GM12878 (cell line): ENCODE measurements around the gene RAPGEF1. TPM values are rescaled to one million over a fixed set of nuclear protein-coding genes. Genes with fewer than 3 reads are reported as not detected.

Source experiments
- ATAC-seq: fragments of 200-7000 bp; cut with Tn5 transposase; 3 replicates; pipeline ENCODE4 v1.9.1; 2020; ENCODE audit warnings: mild to moderate bottlenecking, moderate library complexity
- BruUV-seq: library from RNA; stranded (reverse); fragments of 400-500 nt; replicated peaks from 2 replicates; lab custom pipeline; 2021; lab: Mats Ljungman, UMichigan
- CTCF ChIA-PET: fragments of 300-600 bp; sonication (Branson Sonifier 250); formaldehyde crosslinking; extraction: SDS; loops from one replicate; lab custom pipeline; 2021; ENCODE audit warnings: inconsistent platforms; lab: Yijun Ruan, JAX
- POLR2A ChIA-PET: fragments of 350-600 bp; formaldehyde crosslinking; extraction: SDS; loops from one replicate; lab custom pipeline; 2021; ENCODE audit warnings: inconsistent platforms; lab: Charles Lee
- RAD21 ChIA-PET: fragments of 300-600 bp; sonication (Branson Sonifier 250); formaldehyde crosslinking; loops from one replicate; lab custom pipeline; 2023; ENCODE audit warnings: antibody characterized with exemption; ENCODE audit not compliant: unreplicated experiment; lab: Charles Lee
- SMC1A ChIA-PET: fragments of 300-600 bp; sonication (Branson Sonifier 250); formaldehyde crosslinking; loops from one replicate; lab custom pipeline; 2023; ENCODE audit not compliant: unreplicated experiment, uncharacterized antibody; lab: Charles Lee
- DNase-seq: peaks from one replicate; pipeline ENCODE4 v3.0.0-alpha.2; 2011; ENCODE audit warnings: low read depth, low spot score
- FAIRE-seq: peaks from 3 replicates; lab custom pipeline; 2011; peaks lifted over from hg19 to GRCh38; lab: Jason Lieb, UNC
- H2AFZ ChIP-seq: 2 replicates; pipeline ENCODE4 v1.6.0; 2011; ENCODE audit warnings: low read depth, low read length, control low read depth; ENCODE audit not compliant: control insufficient read depth
- H3K27ac ChIP-seq: 2 replicates; pipeline ENCODE4 v1.5.1; 2011; ENCODE audit warnings: control low read depth; ENCODE audit not compliant: control insufficient read depth, insufficient read depth
- H3K27me3 ChIP-seq, 2 experiments: replicated peaks in 1 of 2; 2 replicates each; pipeline versions ENCODE4 v1.6.0 to v1.6.1; 2011; ENCODE audit warnings: low read length in 1 of 2; ENCODE audit not compliant: control insufficient read depth in 2 of 2, insufficient read depth in 2 of 2
- H3K36me3 ChIP-seq, 2 experiments: 2 replicates each; pipeline ENCODE4 v1.5.1; 2011; ENCODE audit warnings: low read length in 1 of 2; ENCODE audit not compliant: control insufficient read depth in 2 of 2, insufficient read depth in 2 of 2
- H3K4me1 ChIP-seq: 2 replicates; pipeline ENCODE4 v1.6.1; 2011; ENCODE audit warnings: mild to moderate bottlenecking, low read length, moderate library complexity, mixed read lengths; ENCODE audit not compliant: control insufficient read depth, insufficient read depth
- H3K4me2 ChIP-seq: 2 replicates; pipeline ENCODE4 v1.6.0; 2011; ENCODE audit warnings: control low read depth; ENCODE audit not compliant: control insufficient read depth, insufficient read depth
- H3K4me3 ChIP-seq: fragments of 200-600 bp; sonication (generic); 2 replicates; pipeline ENCODE4 v1.5.1; 2016
- H3K79me2 ChIP-seq: 2 replicates; pipeline ENCODE4 v1.6.0; 2011; ENCODE audit warnings: low read length; ENCODE audit not compliant: control insufficient read depth, insufficient read depth
- H3K9ac ChIP-seq: 2 replicates; pipeline ENCODE4 v1.8.0; 2011; ENCODE audit warnings: low read length, control low read depth, mixed read lengths; ENCODE audit not compliant: control insufficient read depth, insufficient read depth
- H3K9me3 ChIP-seq: replicated peaks from 3 replicates; pipeline ENCODE4 v1.5.1; 2011; ENCODE audit warnings: mild to moderate bottlenecking, low read length; ENCODE audit not compliant: control insufficient read depth, insufficient read depth
- H4K20me1 ChIP-seq: 2 replicates; pipeline ENCODE4 v1.6.0; 2011; ENCODE audit not compliant: control insufficient read depth, insufficient read depth
- ASH2L ChIP-seq: fragments of 300-600, 200-600 bp; sonication (generic); IDR thresholded peaks from 2 replicates; pipeline ENCODE4 v1.6.1; 2017; ENCODE audit warnings: low read depth, mild to moderate bottlenecking, borderline replicate concordance
- CBFB ChIP-seq: IDR thresholded peaks from 2 replicates; pipeline ENCODE4 v1.6.1; 2016; ENCODE audit warnings: antibody characterized with exemption, low read depth
- CUX1 ChIP-seq: IDR thresholded peaks from 2 replicates; pipeline ENCODE4 v1.6.1; 2012; ENCODE audit warnings: improper control_type of control experiment, low read depth, low read length; ENCODE audit not compliant: insufficient replicate concordance
- DPF2 ChIP-seq: fragments of 450-650 bp; IDR thresholded peaks from 2 replicates; pipeline ENCODE4 v1.6.1; 2017; ENCODE audit warnings: mild to moderate bottlenecking
- ESRRA ChIP-seq: IDR thresholded peaks from 2 replicates; pipeline ENCODE4 v1.6.1; 2012; ENCODE audit warnings: mild to moderate bottlenecking, low read length, improper control_type of control experiment
- HSF1 ChIP-seq: fragments of 150-350 bp; IDR thresholded peaks from 2 replicates; pipeline ENCODE4 v1.6.1; 2014; ENCODE audit warnings: mild to moderate bottlenecking, low read depth, low read length
- MYC ChIP-seq: IDR thresholded peaks from 2 replicates; pipeline ENCODE4 v1.6.1; 2011; ENCODE audit warnings: mild to moderate bottlenecking, low read length, moderate library complexity, inconsistent platforms; ENCODE audit not compliant: insufficient read depth, insufficient replicate concordance, insufficient read length, severe bottlenecking
- SIN3A ChIP-seq: IDR thresholded peaks from 2 replicates; pipeline ENCODE4 v1.6.1; 2012; ENCODE audit warnings: low read depth, low read length, improper control_type of control experiment
- SMC3 ChIP-seq: IDR thresholded peaks from 2 replicates; pipeline ENCODE4 v1.6.1; 2011; ENCODE audit warnings: low read length, improper control_type of control experiment, borderline replicate concordance
- SUZ12 ChIP-seq: fragments of 200-600 bp; sonication (generic); IDR thresholded peaks from one replicate; pipeline ENCODE4 v1.6.1; 2018; ENCODE audit warnings: antibody characterized with exemption, mild to moderate bottlenecking; ENCODE audit not compliant: unreplicated experiment
- ZNF592 ChIP-seq: fragments of 450-650 bp; IDR thresholded peaks from 2 replicates; pipeline ENCODE4 v1.6.1; 2017; ENCODE audit warnings: mild to moderate bottlenecking, moderate library complexity
- WGBS: methylation state at CpG from one replicate; pipeline ENCODE4 v1.1.6; 2016; ENCODE audit warnings: low lambda C conversion rate; ENCODE audit not compliant: insufficient replicate concordance, insufficient coverage; ENCODE audit errors: missing lambda C conversion rate; 5-methylcytosine and 5-hydroxymethylcytosine counted together
- in situ Hi-C: fragments of 300-500 bp; cut with MboI; formaldehyde crosslinking; loops from 9 replicates; pipeline ENCODE4 v1.14.3; 2018; ENCODE audit warnings: mixed read lengths
- intact Hi-C: fragments of 100-400 bp; cut with micrococcal nuclease; formaldehyde crosslinking; loops from one replicate; pipeline ENCODE4 v1.14.2; 2022; ENCODE audit not compliant: unreplicated experiment
- polyA plus RNA-seq, 11 experiments: library from polyadenylated mRNA; depleted of rRNA in 4 of 11; unstranded in 6 of 11; stranded (reverse) in 5 of 11; fragments of >200 nt; fragmentation: Nextera tagmentation in 4 of 11; fragmentation: Illumina TruSeq in 1 of 11; extraction: Ambion mirVana in 4 of 11; extraction: Trizol in 1 of 11; gene quantifications; 1 replicate in 1 of 11; 2 replicates in 10 of 11; pipeline versions ENCODE4 v1.2.1 to v1.2.3, GENCODE V29; 2011 to 2016; ENCODE audit warnings: inconsistent platforms in 2 of 11, missing spikeins in 2 of 11, low read depth in 1 of 11
- total RNA-seq, 4 experiments: library from RNA; depleted of rRNA in 3 of 4; stranded (reverse); fragments of >200 nt in 3 of 4; fragmentation: Illumina TruSeq in 1 of 4; extraction: Trizol in 1 of 4; gene quantifications; 2 replicates each; pipeline versions ENCODE4 v1.2.1 to v1.2.3, GENCODE V29; 2013 to 2021
- TF ChIP-seq, protein P1 (sequence below): fragments of 450-650 bp; IDR thresholded peaks from 2 replicates; pipeline ENCODE4 v1.6.1; 2014; ENCODE audit warnings: mild to moderate bottlenecking

Gene RAPGEF1
- total and polyA plus RNA-seq, 10 of the 15 experiments (the other 5 are each of a cell fraction or from before 2014, with no cell fraction given): 0.42 to 113 (median 45.9) TPM

- Histone ChIP-seq H3K4me1 (peaks cover 50% of the 10 kb centered on the region), H3K4me3 (no peak overlapping the region), H3K27ac (no peak overlapping the region), H2AFZ (no peak overlapping the region), H3K4me2 (no peak overlapping the region), H4K20me1 (no peaks in the 10 kb centered on the region), H3K36me3 (peaks cover 16 to 19% of the 10 kb centered on the region in 2 experiments), H3K9me3 (no peaks in the 10 kb centered on the region; the same call in 2 of the 3 replicates), H3K9ac (no peak overlapping the region), H3K27me3 (no peaks in the 10 kb centered on the region), H3K79me2 (peaks cover 30% of the 10 kb centered on the region)
- in situ Hi-C loops: no loop called here
- DNase-seq: no peak
- ATAC-seq: no peak
- ChIA-PET POLR2A (interaction anchor here (0.6 to 2.0 kb wide), 2 partner anchors 29 to 110 kb away, joined by 3 to 4 read pairs; no protein-coding TSS in a partner anchor), SMC1A (interaction anchor here (1.5 to 5.6 kb wide), 5 partner anchors 16 to 112 kb away, joined by 4 to 47 read pairs (median 32); no protein-coding TSS in a partner anchor), CTCF (interaction anchor here (1.1 kb wide), 1 partner anchor 105 kb away, joined by 3 read pairs; no protein-coding TSS in a partner anchor), RAD21 (interaction anchor here (1.5 kb wide), 1 partner anchor 100 kb away, joined by 3 read pairs; no protein-coding TSS in a partner anchor)
- FAIRE-seq: no peak
- 88% methylated on average over 8 of the region's 8 CpGs for WGBS
- BruUV-seq: no TSS peak
- intact Hi-C loops: no loop called here
- TF ChIP-seq MYC (no peak), DPF2 (no peak), CBFB (no peak), ZNF592 (no peak), SMC3 (no peak), CUX1 (no peak), SUZ12 (no peak), SIN3A (no peak), ESRRA (no peak), HSF1 (no peak), ASH2L (no peak)
- TF ChIP-seq, protein P1, sequence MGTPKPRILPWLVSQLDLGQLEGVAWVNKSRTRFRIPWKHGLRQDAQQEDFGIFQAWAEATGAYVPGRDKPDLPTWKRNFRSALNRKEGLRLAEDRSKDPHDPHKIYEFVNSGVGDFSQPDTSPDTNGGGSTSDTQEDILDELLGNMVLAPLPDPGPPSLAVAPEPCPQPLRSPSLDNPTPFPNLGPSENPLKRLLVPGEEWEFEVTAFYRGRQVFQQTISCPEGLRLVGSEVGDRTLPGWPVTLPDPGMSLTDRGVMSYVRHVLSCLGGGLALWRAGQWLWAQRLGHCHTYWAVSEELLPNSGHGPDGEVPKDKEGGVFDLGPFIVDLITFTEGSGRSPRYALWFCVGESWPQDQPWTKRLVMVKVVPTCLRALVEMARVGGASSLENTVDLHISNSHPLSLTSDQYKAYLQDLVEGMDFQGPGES: no peak
Observed at GRCh38 chr9:131627326-131627647, 112.6 kb downstream of the RAPGEF1 start.
